GM23338 (cell line): ENCODE results near the gene TNFSF8. TPM values are rescaled to one million over a fixed set of nuclear protein-coding genes. Genes with fewer than 3 reads are reported as not detected.

Source experiments
- ATAC-seq: fragments of 200-7000 bp; cut with Tn5 transposase; 3 replicates; pipeline ENCODE4 v1.9.1; 2020
- DNase-seq: peaks from one replicate; pipeline ENCODE4 v3.0.0-alpha.2; 2015; ENCODE audit warnings: low spot score
- H2AFZ ChIP-seq: fragments of 200-600 bp; sonication (generic); 2 replicates; pipeline ENCODE4 v1.8.0; 2016; ENCODE audit warnings: antibody characterized with exemption, mild to moderate bottlenecking, moderate library complexity
- H3F3A ChIP-seq: fragments of 200-600 bp; sonication (generic); replicated peaks from 2 replicates; pipeline ENCODE4 v1.8.0; 2017; ENCODE audit warnings: antibody characterized with exemption, mixed run types, low read depth
- H3K27ac ChIP-seq: fragments of 200-600 bp; sonication (generic); 2 replicates; pipeline ENCODE4 v1.6.1; 2016; ENCODE audit warnings: low read depth
- H3K27me3 ChIP-seq: fragments of 200-600 bp; sonication (generic); 2 replicates; pipeline ENCODE4 v1.8.0; 2016; ENCODE audit warnings: mild to moderate bottlenecking, mixed run types, moderate library complexity; ENCODE audit not compliant: insufficient read depth
- H3K36me3 ChIP-seq: fragments of 200-600 bp; sonication (generic); 2 replicates; pipeline ENCODE4 v1.8.0; 2016; ENCODE audit warnings: mild to moderate bottlenecking; ENCODE audit not compliant: insufficient read depth
- H3K4me1 ChIP-seq: fragments of 200-600 bp; sonication (generic); 2 replicates; pipeline ENCODE4 v1.8.0; 2016; ENCODE audit warnings: mild to moderate bottlenecking, moderate library complexity; ENCODE audit not compliant: insufficient read depth
- H3K4me2 ChIP-seq: fragments of 200-600 bp; sonication (generic); 2 replicates; pipeline ENCODE4 v1.7.1; 2017; ENCODE audit warnings: mixed run types
- H3K4me3 ChIP-seq: fragments of 200-600 bp; sonication (generic); 2 replicates; pipeline ENCODE4 v1.6.1; 2016; ENCODE audit warnings: mixed run types
- H3K79me2 ChIP-seq: fragments of 200-600 bp; sonication (generic); replicated peaks from 2 replicates; pipeline ENCODE4 v1.8.0; 2017; ENCODE audit warnings: mild to moderate bottlenecking; ENCODE audit not compliant: insufficient read depth
- H3K9me2 ChIP-seq: fragments of 200-600 bp; sonication (generic); 2 replicates; pipeline ENCODE4 v1.8.0; 2017; ENCODE audit not compliant: insufficient read depth
- H4K20me1 ChIP-seq: fragments of 200-600 bp; sonication (generic); replicated peaks from 2 replicates; pipeline ENCODE4 v1.8.0; 2017; ENCODE audit warnings: mild to moderate bottlenecking; ENCODE audit not compliant: insufficient read depth
- H3K27ac Mint-ChIP-seq: 2 replicates; pipeline ENCODE4 v1.8.0; 2020; ENCODE audit warnings: inconsistent platforms, mild to moderate bottlenecking, moderate library complexity, mixed read lengths
- H3K27me3 Mint-ChIP-seq: 3 replicates; pipeline ENCODE4 v1.8.0; 2022; ENCODE audit warnings: low read depth, mild to moderate bottlenecking, moderate library complexity, mixed read lengths, inconsistent platforms; ENCODE audit not compliant: insufficient read depth, poor library complexity
- H3K36me3 Mint-ChIP-seq: 3 replicates; pipeline ENCODE4 v1.8.0; 2021; ENCODE audit warnings: low read depth, mild to moderate bottlenecking, inconsistent platforms, moderate library complexity, mixed read lengths
- H3K4me1 Mint-ChIP-seq: 3 replicates; pipeline ENCODE4 v1.8.0; 2020; ENCODE audit warnings: mild to moderate bottlenecking, inconsistent platforms, mixed read lengths
- H3K4me3 Mint-ChIP-seq: 3 replicates; pipeline ENCODE4 v1.8.0; 2021; ENCODE audit warnings: moderate library complexity, mild to moderate bottlenecking, inconsistent platforms, mixed read lengths
- H3K9me3 Mint-ChIP-seq: 3 replicates; pipeline ENCODE4 v1.8.0; 2020; ENCODE audit warnings: moderate library complexity, mild to moderate bottlenecking, inconsistent platforms, mixed read lengths
- CREB1 ChIP-seq: fragments of 250-450 bp; sonication (Bioruptor Pico); IDR thresholded peaks from 2 replicates; pipeline ENCODE4 v1.5.0; 2020; ENCODE audit warnings: low read depth, mild to moderate bottlenecking, moderate library complexity
- CTCF ChIP-seq, 2 experiments: fragments of 200-600 bp in 1 of 2; sonication (generic) in 1 of 2; conservative IDR thresholded peaks; 2 replicates each; pipeline versions ENCODE4 v1.5.1 to v1.6.1; 2016 to 2017; ENCODE audit warnings: antibody characterized with exemption in 2 of 2, low read depth in 2 of 2, mild to moderate bottlenecking in 2 of 2, moderate library complexity in 1 of 2
- EZH2phosphoT487 ChIP-seq: fragments of 200-600 bp; sonication (generic); IDR thresholded peaks from one replicate; pipeline ENCODE4 v1.8.1; 2018; ENCODE audit warnings: antibody characterized with exemption; ENCODE audit not compliant: unreplicated experiment
- JUNB ChIP-seq: IDR thresholded peaks from one replicate; pipeline ENCODE4 v1.6.1; 2016; ENCODE audit warnings: antibody characterized with exemption; ENCODE audit not compliant: unreplicated experiment
- NANOG ChIP-seq: IDR thresholded peaks from 2 replicates; pipeline ENCODE4 v1.6.1; 2016; ENCODE audit warnings: antibody characterized with exemption, borderline replicate concordance
- POLR2AphosphoS5 ChIP-seq: IDR thresholded peaks from 2 replicates; pipeline ENCODE4 v1.6.1; 2016; ENCODE audit warnings: antibody characterized with exemption, low read depth
- ZNF114 ChIP-seq: fragments of 250-450 bp; sonication (Bioruptor Pico); IDR thresholded peaks from 2 replicates; pipeline ENCODE4 v1.5.0; 2020; ENCODE audit warnings: mild to moderate bottlenecking, moderate library complexity
- ZNF462 ChIP-seq: fragments of 250-450 bp; sonication (Bioruptor Pico); IDR thresholded peaks from 2 replicates; pipeline ENCODE4 v1.5.0; 2020; ENCODE audit warnings: mild to moderate bottlenecking, moderate library complexity
- polyA plus RNA-seq: library from polyadenylated mRNA; unstranded; fragments of >200 nt; fragmentation: Nextera tagmentation; extraction: Ambion mirVana; gene quantifications from 2 replicates; pipeline ENCODE4 v1.2.1, GENCODE V29; 2016
- total RNA-seq: library from RNA; depleted of rRNA; stranded (reverse); fragments of >200 nt; shearing (Covaris generic); gene quantifications from 2 replicates; pipeline ENCODE4 v1.2.3, GENCODE V29; 2014

TNFSF8 gene
- total and polyA plus RNA-seq, 2 experiments from 2014 or later = not detected

- TF ChIP-seq ZNF462 (CRISPR knock-in tag) = no peak
Observed at GRCh38 chr9:114953046-114953445, 22.7 kb upstream of the TNFSF8 start (continued).

- DNase-seq = no peak
- Histone ChIP-seq H3K4me1 (peaks cover 6% of the 10 kb centered on the region; the same call in 1 of the 2 replicates), H3K79me2 (no peaks in the 10 kb centered on the region), H3K36me3 (no peaks in the 10 kb centered on the region), H4K20me1 (no peaks in the 10 kb centered on the region), H3K27ac (no peak overlapping the region), H3K9me2 (no peaks in the 10 kb centered on the region), H3K27me3 (peaks cover 16% of the 10 kb centered on the region; the same call in 1 of the 2 replicates), H3K4me3 (no peak overlapping the region), H3F3A (no peaks in the 10 kb centered on the region), H3K4me2 (no peak overlapping the region), H2AFZ (no peak overlapping the region)
- TF ChIP-seq ZNF114 (CRISPR knock-in tag) (no peak), JUNB (no peak), NANOG (no peak), POLR2AphosphoS5 (no peak), CREB1 (CRISPR knock-in tag) (no peak), EZH2phosphoT487 (no peak), CTCF (conservative IDR thresholded peaks at IDR 0.05; ENCODE audit: low read depth in 2 of 2) (no peak)
- Mint-ChIP-seq H3K9me3 (no peaks in the 10 kb centered on the region), H3K4me1 (peaks cover 12% of the 10 kb centered on the region), H3K36me3 (no peaks in the 10 kb centered on the region), H3K27me3 (peaks cover 4% of the 10 kb centered on the region), H3K4me3 (no peak overlapping the region), H3K27ac (no peak overlapping the region)
- ATAC-seq = no peak
Observed at GRCh38 chr9:114950761-114951160, 20.4 kb upstream of the TNFSF8 start.
